ENCODE results near the gene AUNIP. TPM values are rescaled to one million over a fixed set of nuclear protein-coding genes. Genes with fewer than 3 reads are reported as not detected.

The AUNIP gene
- total RNA-seq, 1 donor from 2014 or later: not detected

DNA sequence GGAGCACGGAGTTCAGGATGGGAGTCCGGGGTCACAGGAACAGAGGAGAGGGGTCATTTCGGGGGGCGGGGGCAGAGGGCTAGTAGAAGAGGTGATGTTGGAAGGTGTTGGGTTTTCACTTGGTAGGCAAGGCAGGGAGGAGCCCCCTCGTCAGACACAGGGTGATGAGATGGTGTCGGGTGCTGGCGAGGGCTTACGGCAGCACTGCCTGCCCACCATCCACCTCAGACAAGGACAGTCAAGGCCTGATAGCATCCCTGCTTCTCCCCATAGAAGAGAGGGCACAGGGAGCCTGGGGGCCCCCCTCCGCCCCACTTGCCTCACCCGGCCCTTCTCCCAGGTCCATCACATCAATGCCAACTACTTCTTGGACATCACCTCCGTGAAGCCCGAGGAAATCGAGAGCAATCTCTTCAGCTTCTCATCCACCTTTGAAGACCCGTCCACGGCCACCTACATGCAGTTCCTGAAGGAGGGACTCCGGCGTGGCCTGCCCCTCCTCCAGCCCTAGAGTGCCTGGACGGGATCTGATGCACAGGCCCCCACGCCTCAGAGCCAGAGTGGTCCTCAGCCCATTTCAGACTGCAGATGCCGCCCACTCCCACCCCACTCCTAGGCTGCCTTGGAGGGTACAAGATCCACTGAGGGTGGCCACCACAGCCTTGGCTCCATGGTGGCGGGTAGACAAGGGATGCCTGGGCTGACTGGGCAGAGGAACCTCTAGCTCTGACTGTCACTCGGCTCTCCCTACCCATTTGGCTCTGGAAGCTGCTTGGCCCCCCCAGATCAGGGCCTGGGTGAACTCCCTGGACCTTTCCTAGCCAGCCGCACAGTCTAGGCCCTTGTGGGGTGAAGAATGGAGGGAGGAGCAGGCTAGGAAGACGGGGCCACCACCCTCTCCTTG is 43.8 kb downstream of the AUNIP start:
- ATAC-seq (no peak), DNase-seq (ENCODE audit: missing footprints) (peak; percentile 61)
- intact Hi-C loops (cut with DNase I): loop anchor here (10.0 kb wide), 1 partner anchor 571 kb away; the partner anchor contains the start of gene RSRP1

DNA sequence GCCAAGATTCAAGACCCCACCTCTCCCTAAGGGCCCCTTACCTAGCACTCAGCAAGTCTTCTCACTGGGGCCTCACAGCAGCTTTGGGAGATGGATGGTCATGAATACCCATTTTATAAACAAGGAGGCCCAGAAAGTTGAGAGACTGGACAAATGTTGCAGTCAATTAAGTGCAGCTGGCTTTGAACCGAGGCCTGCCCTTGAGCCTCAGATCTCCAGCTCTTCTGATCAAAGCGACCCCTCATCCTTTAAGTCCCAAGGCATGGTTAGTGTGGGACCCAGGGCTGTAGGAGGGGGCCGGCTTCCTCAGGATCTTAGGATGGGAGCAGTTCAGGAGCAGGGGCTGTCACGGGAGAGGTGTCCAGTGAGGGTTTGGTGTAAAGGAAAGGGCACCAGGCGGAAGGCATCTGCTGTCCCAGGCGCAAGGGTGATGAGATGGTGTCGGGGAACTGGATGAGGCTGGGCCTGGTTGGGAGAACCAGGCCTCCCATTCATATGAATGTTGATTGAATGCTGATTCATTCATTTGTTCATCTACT is 44.6 kb downstream of the AUNIP start:
- ATAC-seq: no peak
- intact Hi-C loops (cut with DNase I): loop anchor here (5.0 to 10.0 kb wide), 2 partner anchors 312 to 570 kb away; partner anchors contain the start of gene RSRP1
- no peak for DNase-seq (ENCODE audit: missing footprints)

DNA sequence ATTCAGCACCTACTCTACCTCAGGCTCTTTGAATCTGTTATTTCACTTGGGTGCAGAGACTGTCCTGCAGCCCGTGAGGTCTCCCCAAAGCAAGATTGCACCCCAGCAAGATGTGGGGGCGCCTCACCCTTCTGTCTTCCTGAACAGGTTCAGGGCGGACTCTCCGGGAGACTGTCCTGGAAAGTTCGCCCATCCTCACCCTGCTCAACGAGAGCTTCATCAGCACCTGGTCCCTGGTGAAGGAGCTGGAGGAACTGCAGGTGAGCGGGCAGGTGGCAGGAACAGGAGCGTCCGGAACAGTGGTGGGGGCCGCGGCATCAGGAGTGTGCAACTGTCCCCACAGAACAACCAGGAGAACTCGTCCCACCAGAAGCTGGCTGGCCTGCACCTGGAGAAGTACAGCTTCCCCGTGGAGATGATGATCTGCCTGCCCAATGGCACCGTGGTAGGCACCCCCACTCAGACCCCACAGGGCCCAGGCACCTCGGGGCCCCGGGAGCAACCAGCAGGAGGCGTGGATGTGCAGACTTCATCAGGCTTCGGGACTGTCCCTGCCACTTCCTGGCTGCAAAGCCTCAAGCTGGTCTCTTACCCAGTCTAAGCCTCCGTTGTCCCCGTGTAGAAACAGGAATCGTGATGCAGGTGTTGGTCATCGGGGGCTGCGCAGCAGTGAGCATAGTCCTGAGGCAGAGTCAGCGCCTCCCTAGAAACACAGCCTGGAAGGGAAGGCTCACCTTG is 45.4 kb downstream of the AUNIP start:
- no peak for ATAC-seq
- DNase-seq (ENCODE audit: missing footprints): peak; percentile 50
- intact Hi-C loops (cut with DNase I): loop anchor here (5.0 to 10.0 kb wide), 2 partner anchors 312 to 569 kb away; partner anchors contain the start of gene RSRP1

DNA sequence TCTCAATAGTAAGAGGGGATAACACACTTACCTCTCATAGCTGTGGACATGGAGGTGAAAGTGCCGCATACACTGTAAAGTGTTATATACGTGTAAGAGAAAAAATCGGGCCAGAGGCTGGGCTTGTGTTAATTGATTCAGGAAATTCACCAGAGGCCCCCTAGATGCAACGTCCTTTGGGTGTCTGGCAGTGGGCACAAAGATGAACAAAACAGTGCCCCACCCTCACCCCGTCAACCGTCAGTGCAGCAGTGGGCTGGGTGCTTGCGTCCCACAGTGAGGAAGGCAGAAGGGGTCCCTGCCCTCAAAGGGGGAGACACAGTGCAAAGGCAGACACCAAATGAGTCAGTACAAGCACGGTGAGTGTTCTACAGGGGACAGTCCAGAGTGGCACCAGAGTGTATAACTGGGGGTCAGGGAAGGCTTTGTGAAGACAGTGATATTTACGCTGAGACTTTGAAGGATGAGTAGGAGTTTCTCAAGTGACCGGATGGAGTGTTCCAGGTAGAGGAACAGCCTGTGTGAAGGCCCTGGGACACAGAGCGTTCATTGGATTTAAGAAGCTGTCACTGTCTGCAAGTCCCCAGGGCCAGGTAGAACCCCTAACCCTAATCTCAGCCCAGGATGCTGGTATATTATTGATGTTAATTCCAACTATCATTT is 46.1 kb downstream of the AUNIP start:
- intact Hi-C loops (cut with DNase I): loop anchor here (5.0 to 10.0 kb wide), 2 partner anchors 311 to 568 kb away; partner anchors contain the start of gene RSRP1
- no peak for ATAC-seq

DNA sequence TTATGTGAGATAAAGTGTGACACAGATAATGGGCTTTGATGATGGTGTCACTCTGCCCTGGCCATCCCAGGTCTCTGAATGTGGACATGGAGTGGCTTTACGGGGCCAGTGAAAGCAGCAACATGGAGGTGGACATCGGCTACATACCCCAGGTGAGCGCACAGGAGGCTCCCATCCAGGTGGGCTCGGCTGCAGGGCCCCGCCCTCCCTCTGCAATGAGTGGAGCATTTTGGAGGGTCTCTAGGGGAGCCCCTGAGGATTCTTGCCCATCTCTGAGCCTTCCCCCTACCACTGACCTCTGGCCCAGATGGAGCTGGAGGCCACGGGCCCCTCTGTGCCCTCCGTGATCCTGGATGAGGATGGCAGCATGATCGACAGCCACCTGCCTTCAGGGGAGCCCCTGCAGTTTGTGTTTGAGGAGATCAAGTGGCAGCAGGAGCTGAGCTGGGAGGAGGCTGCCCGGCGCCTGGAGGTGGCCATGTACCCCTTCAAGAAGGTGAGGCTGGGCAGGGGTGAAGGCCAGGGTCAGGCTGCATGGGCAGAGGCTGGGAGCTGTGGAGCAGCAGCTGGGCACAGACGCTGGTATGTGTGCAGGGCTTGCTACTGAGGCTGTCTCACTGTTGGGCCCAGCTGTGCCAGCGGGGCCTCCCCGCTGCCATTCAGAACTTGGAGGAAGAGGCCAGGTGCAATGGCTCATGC is 47.7 kb downstream of the AUNIP start:
- no peak for DNase-seq (ENCODE audit: missing footprints)
- ATAC-seq: no peak
- intact Hi-C loops (cut with DNase I): loop anchor here (5.0 to 10.0 kb wide), 2 partner anchors 309 to 567 kb away; partner anchors contain the start of gene RSRP1

More for the DNA sequence above, 46.1 kb downstream of the AUNIP start:
- peak; percentile 52 for DNase-seq (ENCODE audit: missing footprints)

DNA sequence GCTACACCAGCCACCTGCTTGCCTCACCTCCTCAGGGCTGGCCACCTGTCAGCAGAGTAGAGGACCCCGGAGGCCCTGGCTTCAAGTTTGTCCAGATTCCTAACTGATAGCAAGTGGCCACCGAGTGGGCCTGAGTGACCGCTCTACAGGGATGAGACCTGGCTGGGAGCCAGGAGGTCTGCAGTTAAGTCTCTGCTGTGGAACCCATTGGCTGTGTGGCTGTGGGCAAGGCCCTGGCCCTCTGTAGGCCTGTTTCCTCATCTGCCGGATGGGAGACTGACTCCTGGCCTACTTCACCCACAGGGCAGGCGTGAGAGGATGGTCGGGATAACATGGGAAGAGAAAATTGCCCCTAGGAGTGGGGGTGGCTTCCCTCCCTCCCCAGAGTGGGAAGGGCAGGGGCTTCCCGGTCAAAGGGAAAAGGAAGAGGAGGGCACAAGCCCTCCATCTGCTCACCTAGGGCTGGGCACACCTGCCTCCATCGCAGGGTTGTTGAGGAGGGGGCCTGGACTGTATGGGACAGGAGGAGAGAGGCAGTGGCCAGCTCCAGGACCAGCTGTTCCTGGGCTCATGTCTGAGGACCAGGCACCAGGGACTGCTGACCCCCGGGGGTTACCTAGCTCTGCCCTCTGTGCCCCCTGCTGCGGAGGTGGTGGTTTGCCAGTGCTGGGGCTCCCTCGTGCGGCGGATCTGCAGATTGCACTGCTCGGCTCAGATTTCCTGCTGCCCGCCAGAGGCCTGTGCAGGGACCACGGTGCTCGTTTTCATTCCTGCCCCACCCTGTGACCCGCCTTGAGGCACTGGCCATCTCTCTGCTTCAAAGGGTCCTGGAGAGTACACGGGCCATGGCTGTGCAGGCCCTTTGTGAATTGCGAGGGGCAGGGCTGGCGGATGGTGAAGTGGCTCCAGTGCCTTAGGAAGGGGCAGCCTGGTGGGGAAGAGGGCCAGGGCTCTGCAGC is 48.6 kb downstream of the AUNIP start:
- intact Hi-C loops (cut with DNase I): loop anchor here (5.0 to 10.0 kb wide), 2 partner anchors 308 to 566 kb away; partner anchors contain the start of gene RSRP1

DNA sequence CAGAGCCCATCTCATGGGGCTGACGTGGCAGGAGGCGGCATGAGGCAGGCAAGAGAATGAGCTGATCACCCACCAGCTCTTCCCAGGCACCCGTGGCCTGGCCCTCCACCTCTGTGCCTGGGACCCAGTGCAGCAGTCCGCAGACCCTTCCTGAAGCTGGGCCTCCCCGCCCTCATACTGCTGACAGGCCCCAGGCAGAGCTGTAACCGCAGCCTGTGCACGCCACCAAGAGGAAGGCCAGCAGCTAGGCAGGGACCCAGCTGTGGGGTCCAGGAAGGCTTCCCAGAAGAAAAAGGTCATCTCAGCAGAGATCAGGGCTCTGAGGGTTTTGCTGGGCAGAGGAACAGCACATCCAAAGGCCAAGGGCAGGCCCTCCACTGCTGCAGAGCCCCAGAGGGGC is 49.3 kb downstream of the AUNIP start:
- intact Hi-C loops (cut with DNase I): loop anchor here (5.0 to 10.0 kb wide), 2 partner anchors 308 to 565 kb away; partner anchors contain the start of gene RSRP1
- ATAC-seq: no peak
- DNase-seq (ENCODE audit: missing footprints): no peak

More for the DNA sequence above, 48.6 kb downstream of the AUNIP start:
- DNase-seq (ENCODE audit: missing footprints) (peak; percentile 90), ATAC-seq (peak; percentile 58)

DNA sequence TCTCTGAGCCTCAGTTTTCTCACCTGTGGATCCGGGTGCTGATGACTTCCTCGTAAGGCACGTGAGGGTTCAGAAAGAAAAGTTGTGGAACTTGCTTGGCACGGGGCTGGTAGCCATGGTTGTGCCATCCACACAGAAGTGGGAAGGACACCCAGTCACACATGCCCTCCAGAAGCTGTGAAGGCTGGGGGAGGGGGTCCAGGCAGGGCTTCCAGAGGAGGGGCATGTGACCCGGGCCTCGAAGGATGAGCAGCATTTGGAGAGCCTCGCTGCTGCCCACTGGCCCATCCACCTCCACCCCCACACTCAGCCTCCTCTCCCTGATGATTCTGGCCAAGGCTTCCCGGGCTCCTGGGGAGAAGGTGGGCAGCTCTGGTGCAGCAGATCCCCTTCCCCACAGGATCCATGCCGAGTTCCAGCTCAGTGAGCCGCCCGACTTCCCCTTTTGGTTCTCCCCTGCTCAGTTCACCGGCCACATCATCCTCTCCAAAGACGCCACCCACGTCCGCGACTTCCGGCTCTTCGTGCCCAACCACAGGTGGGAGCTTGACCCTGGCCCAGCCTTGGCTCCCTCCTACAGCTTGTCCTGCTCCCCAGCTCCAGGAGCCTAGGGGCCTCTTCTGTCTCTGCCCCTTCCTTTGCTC is 49.9 kb downstream of the AUNIP start:
- no peak for ATAC-seq
- no peak for DNase-seq (ENCODE audit: missing footprints)
- intact Hi-C loops (cut with DNase I): no loop called here

DNA sequence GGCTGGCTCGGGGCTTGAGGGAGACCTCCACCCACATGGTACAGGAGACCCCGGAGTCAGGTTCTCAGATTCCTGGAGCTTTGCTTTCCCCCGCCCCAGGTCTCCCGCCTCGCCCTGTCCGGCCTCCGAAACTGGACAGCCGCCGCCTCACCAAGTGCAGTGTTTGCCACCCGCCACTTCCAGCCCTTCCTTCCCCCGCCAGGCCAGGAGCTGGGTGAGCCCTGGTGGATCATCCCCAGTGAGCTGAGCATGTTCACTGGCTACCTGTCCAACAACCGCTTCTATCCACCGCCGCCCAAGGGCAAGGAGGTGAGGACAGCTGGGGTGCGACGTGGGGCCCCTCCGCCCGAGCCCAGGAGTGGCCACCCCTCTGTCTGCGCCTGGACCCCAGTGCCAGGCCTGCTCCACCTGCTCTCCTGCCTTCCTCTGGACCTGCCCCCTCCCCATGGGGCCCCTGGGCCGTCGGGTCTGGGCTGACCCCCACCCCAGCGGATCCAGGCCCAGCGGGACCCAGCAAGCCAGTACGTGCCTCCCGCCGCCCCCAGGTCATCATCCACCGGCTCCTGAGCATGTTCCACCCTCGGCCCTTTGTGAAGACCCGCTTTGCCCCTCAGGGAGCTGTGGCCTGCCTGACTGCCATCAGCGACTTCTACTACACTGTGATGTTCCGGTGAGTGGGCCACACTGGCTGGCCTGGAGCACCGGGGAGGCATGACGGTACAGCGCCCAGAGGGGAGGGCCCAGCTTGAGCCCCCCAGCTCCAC is 50.6 kb downstream of the AUNIP start:
- intact Hi-C loops (cut with DNase I): no loop called here
- ATAC-seq (no peak), DNase-seq (ENCODE audit: missing footprints) (no peak)

DNA sequence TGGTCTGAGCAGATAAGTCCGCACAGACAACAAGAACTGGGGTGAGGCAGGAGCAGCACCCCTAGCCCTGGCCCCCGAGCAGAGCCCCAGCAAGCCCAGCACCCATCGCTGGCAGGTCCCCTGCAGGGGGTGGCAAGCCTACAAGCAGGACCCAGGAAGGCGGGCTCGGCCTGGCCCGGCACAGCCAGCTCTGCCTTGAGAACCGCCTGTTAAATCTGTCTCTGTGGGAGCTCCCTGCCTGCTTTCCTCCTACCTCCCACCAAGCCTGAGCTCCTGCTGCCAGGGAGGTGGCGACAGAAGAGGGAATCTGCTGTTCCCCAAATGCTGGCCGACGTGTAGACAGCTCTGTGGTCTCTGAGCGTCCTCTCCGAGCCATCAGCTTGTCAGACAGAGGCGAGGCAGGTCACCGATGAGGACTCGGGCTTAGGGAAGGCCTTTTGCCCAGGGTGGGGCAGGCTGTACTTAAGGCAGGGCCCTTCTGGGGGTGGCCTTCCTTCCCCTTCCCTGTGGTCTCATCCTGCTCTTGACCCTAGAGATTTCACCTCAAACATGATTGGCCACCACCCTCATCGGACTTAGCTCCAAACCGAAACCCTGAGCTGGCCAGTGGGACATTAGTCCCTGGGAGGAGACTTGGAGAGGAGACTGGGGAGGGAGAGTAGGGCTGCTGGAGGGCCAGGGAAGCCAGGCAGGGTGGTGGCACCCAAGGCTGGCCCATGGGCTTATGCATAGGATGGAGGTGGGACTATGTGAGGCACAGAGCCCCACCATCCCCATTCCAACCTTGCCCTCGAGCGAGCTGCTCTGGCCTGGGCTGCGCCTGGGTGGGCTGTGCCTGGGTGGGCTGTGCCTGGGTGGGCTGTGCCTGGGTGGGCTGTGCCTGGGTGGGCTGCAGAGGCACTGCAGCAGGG is 51.5 kb downstream of the AUNIP start:
- DNase-seq (ENCODE audit: missing footprints) (no peak), ATAC-seq (no peak)
- intact Hi-C loops (cut with DNase I): no loop called here

DNA sequence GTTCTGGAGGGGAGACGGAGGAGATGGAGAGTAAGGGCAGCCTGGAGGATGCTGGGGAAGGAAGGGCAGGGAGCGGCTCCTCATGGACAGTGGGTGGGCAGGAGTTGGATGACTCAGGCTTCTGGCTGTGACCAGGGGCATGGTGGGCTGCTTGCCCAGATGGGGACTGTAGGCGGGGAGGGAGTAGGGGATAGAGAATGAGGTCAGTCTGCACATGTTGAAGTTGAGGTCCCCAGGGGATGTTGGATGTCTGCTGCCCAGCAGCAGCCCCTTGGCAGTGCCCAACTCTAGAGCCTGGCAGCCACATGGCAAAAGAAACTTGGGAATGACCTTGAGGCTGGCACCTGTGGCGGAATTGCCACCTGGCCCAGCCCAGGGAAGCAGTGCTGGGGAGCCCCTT is 52.8 kb downstream of the AUNIP start:
- ATAC-seq: no peak
- no peak for DNase-seq (ENCODE audit: missing footprints)
- intact Hi-C loops (cut with DNase I): no loop called here

DNA sequence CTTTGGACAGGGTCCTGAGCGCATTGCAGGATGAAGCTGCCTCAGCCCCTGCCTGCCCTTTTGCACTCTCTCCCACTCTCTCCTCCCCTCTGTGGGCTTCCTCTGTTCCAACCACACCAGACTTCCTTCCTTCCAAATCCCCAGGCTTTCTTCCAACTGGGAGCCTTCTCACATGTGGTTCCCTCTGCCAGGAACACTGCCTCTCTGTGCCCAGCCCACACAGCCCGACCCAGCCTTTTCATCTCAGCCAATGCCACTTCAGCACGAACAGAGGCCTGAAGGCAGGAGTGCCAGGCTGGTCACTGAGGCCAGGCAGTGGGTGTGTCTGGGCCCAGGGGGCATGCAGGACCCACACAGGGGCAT is 53.4 kb downstream of the AUNIP start:
- no peak for DNase-seq (ENCODE audit: missing footprints)
- intact Hi-C loops (cut with DNase I): no loop called here
- peak; percentile 75 for ATAC-seq

DNA sequence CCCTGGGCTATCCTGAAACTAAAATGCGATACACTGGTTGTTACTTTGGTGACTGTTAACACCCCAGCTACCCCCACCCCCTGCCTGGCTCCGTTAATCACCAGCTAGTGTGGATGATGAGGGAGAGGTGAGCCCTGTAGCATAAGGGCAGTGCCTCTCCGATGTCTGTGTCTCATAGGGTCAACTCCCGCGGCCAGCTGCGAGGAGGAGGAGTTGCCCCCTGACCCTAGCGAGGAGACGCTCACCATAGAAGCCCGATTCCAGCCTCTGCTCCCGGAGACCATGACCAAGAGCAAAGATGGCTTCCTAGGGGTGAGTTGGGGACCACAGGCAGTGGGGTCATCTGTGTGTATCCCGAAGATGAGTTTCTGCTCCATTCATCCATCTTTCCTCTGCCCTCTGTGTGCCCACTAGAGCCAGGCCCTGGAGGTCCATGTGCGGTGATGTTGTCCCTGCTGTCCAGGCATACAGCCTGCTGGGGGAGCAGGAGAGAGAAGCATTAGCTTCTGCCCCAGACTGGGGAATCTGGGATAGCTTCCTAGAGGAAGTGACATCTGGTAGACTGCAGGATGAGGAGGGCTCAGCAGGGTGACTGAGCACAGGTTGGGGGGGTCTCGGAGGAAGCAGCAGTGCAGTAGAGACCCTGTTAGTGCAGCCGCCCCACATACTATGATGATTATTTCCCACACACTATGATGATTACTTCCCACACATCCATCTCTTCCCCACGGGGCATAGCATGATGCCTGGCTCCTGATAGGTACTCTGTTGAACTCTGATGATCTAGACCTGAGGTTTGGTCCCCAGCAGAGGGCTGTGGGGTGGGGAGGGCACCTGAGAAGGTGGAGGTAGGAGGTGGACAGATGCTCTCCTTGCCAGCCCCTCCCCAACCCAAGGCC is 54.0 kb downstream of the AUNIP start:
- DNase-seq (ENCODE audit: missing footprints): no peak
- no peak for ATAC-seq
- intact Hi-C loops (cut with DNase I): no loop called here

All from Right ventricle myocardium inferior (tissue), 1 donor.